Naive B cell (primary cell): ENCODE results near the gene KPNA5. TPM values are rescaled to one million over a fixed set of nuclear protein-coding genes. Genes with fewer than 3 reads are reported as not detected.
"Not testable (repeated sequence)": the region's sequence is repeated elsewhere in the genome, so short reads cannot be mapped to it uniquely, and the experiment has no call there.

Experiments used
- ATAC-seq, 2 donors: fragments of 150-1000 bp; cut with Tn5 transposase; 2 replicates each; pipeline ENCODE4 v1.10.0; 2021; ENCODE audit warnings: low read depth in 2 of 2, mild to moderate bottlenecking in 2 of 2, moderate library complexity in 2 of 2
- DNase-seq: peaks from one replicate; pipeline ENCODE4 v3.0.0; 2022
- H3K27ac Mint-ChIP-seq, 6 donors: one replicate each; pipeline ENCODE4 v1.8.0; 2020 to 2022; ENCODE audit warnings: mild to moderate bottlenecking in 6 of 6, mixed read lengths in 6 of 6, moderate library complexity in 5 of 6, inconsistent platforms in 2 of 6
- H3K27me3 Mint-ChIP-seq, 3 donors: one replicate each; pipeline ENCODE4 v1.8.0; 2021 to 2022; ENCODE audit warnings: mixed read lengths in 3 of 3, mild to moderate bottlenecking in 1 of 3
- H3K36me3 Mint-ChIP-seq, 2 donors: one replicate each; pipeline ENCODE4 v1.8.0; 2020 to 2022; ENCODE audit warnings: mixed read lengths in 2 of 2, inconsistent platforms in 1 of 2, mild to moderate bottlenecking in 1 of 2
- H3K4me1 Mint-ChIP-seq, 3 donors: one replicate each; pipeline ENCODE4 v1.8.0; 2020 to 2022; ENCODE audit warnings: mixed read lengths in 3 of 3, inconsistent platforms in 1 of 3, mild to moderate bottlenecking in 1 of 3, moderate library complexity in 1 of 3
- H3K4me3 Mint-ChIP-seq, 8 donors: one replicate each; pipeline ENCODE4 v1.8.0; 2020 to 2022; ENCODE audit warnings: mild to moderate bottlenecking in 8 of 8, mixed read lengths in 8 of 8, moderate library complexity in 8 of 8, inconsistent platforms in 2 of 8
- H3K9me3 Mint-ChIP-seq, 7 donors: one replicate each; pipeline ENCODE4 v1.8.0; 2020 to 2022; ENCODE audit warnings: mixed read lengths in 7 of 7, mild to moderate bottlenecking in 5 of 7, inconsistent platforms in 2 of 7, moderate library complexity in 1 of 7
- polyA plus RNA-seq, 6 donors: library from polyadenylated mRNA; unstranded; fragments of 300-500 nt; fragmentation: Illumina TruSeq; gene quantifications; one replicate each; pipeline ENCODE4 v1.2.3, GENCODE V29; 2021; ENCODE audit warnings: low read depth in 6 of 6

KPNA5 gene
- polyA plus RNA-seq, 6 donors from 2014 or later = 15.7 to 20.6 (median 17.4) TPM

DNA sequence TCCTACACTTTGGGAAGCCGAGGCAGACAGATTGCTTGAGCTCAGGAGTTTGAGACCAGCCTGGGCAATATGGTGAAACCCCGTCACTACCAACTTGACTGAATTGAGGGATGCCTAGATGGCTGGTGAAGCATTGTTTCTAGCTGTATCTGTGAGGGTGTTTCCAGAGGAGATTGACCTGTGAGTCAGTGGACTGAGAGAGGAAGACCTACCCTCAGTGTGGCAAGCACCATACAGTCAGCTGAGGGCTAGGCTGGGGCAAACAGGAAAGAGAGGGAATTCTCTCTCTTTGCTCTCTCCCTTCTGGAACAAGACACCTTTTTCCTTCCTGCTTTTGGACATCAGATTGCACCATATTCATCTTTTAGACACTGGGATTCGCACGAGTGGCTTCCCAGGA, 8.7 kb upstream of the KPNA5 start:
- H3K4me3 Mint-ChIP-seq = peak overlapping the region in 2 of 8 donors; percentile 0 to 48
- H3K27me3 Mint-ChIP-seq = peaks cover 5 to 19% (median 18%) of the 10 kb centered on the region in 3 donors
- H3K36me3 Mint-ChIP-seq = no peaks in the 10 kb centered on the region
- no peaks in the 10 kb centered on the region for H3K9me3 Mint-ChIP-seq
- H3K27ac Mint-ChIP-seq = peak overlapping the region in 1 of 6 donors; percentile 11
- DNase-seq = no peak
- H3K4me1 Mint-ChIP-seq = peaks cover 6 to 17% (median 12%) of the 10 kb centered on the region in 3 donors
- ATAC-seq = no peak

DNA sequence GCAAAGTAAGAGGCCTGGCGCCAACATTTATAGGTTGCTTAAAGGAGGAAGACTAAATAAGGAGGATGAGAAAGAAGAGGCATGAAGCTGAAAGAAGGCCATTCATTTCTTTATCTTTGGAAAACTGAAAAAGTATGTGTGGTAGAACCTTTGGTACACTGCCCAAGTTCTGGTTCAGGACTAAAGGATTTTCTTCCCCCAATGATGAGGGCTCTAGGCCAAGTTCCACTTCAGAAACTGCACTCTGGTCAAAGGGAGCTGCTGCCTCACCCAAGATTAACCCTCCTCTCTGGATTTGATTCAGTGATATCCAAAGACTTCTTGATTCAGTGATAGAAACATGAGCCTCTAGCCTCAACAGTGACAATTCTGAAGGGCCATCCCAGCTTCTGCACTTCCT, 5.0 kb upstream of the KPNA5 start:
- Mint-ChIP-seq H3K36me3 (no peaks in the 10 kb centered on the region), H3K4me1 (peaks cover 6 to 16% (median 12%) of the 10 kb centered on the region in 3 donors), H3K27me3 (peaks cover 0 to 14% (median 10%) of the 10 kb centered on the region in 3 donors), H3K4me3 (peak overlapping the region in 1 of 8 donors; percentile 40), H3K27ac (no peak overlapping the region), H3K9me3 (no peaks in the 10 kb centered on the region)
- no peak for DNase-seq
- ATAC-seq = no peak

DNA sequence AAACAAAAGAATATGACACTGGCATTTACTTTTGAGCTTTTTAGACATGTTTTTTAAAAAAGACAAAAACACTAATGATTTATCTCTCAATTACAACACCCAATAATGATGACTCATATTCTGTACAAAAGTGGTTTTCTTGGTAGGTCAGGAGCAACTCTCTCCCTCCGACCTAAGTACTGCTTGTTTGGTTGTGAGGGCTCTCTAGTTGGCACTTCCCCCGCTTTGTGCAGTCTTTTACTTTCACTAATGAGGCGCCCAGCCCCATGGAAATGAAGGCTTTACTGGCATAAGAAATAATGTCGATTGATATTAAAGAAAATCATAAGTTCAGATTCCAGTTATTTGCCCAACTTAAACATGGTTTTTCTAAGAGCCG, 1.3 kb downstream of the KPNA5 start:
- peaks cover 12 to 14% of the 10 kb centered on the region in 2 donors for H3K36me3 Mint-ChIP-seq
- peaks cover 0 to 2% (median 0%) of the 10 kb centered on the region in 7 donors for H3K9me3 Mint-ChIP-seq
- peak overlapping the region in 5 of 6 donors; percentile 87 to 99 (median 94) for H3K27ac Mint-ChIP-seq
- ATAC-seq = peak; percentile 15 to 17
- no peaks in the 10 kb centered on the region for H3K27me3 Mint-ChIP-seq
- peak overlapping the region; percentile 84 to 100 (median 97) for H3K4me3 Mint-ChIP-seq
- peaks cover 44 to 60% (median 48%) of the 10 kb centered on the region in 3 donors for H3K4me1 Mint-ChIP-seq
- peak; percentile 24 for DNase-seq

DNA sequence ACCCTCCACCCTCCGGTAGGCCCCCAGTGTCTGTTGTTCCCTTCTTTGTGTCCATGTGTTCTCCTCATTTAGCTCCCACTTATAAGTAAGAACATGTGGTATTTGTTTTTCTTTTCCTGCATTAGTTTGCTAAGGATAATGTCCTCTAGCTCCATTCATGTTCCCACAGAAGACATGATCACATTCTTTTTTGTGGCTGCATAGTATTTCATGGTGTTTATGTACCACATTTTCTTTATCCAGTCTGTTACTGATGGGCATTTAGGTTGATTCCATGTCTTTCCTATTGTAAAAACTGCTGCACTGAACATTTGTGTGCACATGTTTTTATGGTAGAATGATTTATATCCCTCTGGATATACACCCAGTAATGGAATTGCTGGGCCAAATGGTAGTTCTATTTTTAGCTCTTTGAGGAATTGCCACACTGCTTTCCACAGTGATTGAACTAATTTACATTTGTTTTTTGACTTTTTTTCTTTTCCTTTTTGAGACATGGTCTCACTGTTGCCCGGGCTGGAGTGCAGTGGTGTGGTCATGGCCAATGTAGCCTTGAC, 4.5 kb downstream of the KPNA5 start:
- no peak for DNase-seq
- Mint-ChIP-seq H3K27me3 (no peaks in the 10 kb centered on the region), H3K27ac (peak overlapping the region in 1 of 6 donors; percentile 55), H3K9me3 (peaks cover 0 to 2% (median 0%) of the 10 kb centered on the region in 7 donors), H3K4me1 (peaks cover 51 to 68% (median 53%) of the 10 kb centered on the region in 3 donors), H3K4me3 (no peak overlapping the region), H3K36me3 (peaks cover 12 to 19% of the 10 kb centered on the region in 2 donors)
- ATAC-seq = no peak

DNA sequence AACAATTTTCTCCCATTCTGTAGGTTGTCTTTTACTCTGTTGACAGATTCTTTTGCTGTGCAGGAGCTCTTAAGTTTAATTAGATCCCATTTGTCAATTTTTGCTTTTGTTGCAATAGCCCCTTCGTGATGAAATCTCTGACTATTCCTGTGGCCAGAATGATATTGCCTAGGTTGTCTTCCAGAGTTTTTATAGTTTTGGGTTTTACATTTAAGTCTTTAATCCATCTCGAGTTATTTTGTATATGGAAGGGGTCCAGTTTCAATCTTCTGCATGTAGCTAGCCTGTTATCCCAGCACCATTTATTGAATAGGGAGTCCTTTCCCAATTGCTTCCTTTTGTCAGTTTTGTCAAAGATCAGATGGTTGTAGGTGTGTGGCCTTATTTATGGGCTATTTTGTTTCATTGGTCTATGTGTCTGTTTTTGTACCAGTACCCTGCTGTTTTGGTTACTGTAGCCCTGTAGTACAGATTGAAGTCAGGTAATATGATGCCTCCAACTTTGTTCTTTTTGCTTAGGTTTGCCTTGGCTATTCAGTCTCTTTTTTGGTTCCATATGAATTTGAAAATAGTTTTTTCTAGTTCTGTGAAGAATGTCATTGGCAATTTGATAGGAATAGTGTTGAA, 5.6 kb downstream of the KPNA5 start:
- not testable (repeated sequence) for ATAC-seq, DNase-seq, H3K9me3 Mint-ChIP-seq, H3K27me3 Mint-ChIP-seq
- Mint-ChIP-seq H3K36me3 (peaks cover 12 to 19% of the 10 kb centered on the region in 2 donors), H3K4me3 (peak overlapping the region in 1 of 8 donors; percentile 15), H3K27ac (peak overlapping the region in 2 of 6 donors; percentile 55 to 75), H3K4me1 (peaks cover 54 to 65% (median 55%) of the 10 kb centered on the region in 3 donors)

- ATAC-seq (no peak), DNase-seq (no peak)
- Mint-ChIP-seq H3K9me3 (no peaks in the 10 kb centered on the region), H3K27ac (no peak overlapping the region), H3K4me1 (peaks cover 32 to 41% (median 39%) of the 10 kb centered on the region in 3 donors), H3K36me3 (peaks cover 0 to 6% of the 10 kb centered on the region in 2 donors), H3K4me3 (no peak overlapping the region), H3K27me3 (no peaks in the 10 kb centered on the region)
These were observed 10.1 kb downstream of the KPNA5 start for GRCh38 chr6:116691154-116691553.

DNA sequence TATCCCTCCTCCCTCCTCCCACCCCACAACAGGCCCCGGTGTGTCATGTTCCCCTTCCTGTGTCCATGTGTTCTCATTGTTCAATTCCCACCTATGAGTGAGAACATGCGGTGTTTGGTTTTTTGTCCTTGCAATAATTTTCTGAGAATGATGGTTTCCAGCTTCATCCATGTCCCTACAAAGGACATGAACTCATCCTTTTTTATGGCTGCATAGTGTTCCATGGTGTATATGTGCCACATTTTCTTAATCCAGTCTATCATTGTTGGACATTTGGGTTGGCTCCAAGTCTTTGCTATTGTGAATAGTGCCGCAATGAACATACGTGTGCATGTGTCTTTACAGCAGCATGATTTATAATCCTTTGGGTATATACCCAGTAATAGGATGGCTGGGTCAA, 11.9 kb downstream of the KPNA5 start:
- DNase-seq = not testable (repeated sequence)

DNA sequence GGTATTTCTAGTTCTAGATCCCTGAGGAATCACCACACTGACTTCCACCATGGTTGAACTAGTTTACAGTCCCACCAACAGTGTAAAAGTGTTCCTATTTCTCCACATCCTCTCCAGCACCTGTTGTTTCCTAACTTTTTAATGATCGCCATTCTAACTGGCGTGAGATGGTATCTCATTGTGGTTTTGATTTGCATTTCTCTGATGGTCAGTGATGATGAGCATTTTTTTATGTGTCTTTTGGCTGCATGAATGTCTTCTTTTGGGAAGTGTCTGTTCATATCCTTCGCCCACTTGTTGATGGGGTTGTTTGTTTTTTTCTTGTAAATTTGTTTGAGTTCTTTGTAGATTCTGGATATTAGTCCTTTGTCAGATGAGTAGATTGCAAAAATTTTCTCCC, 12.3 kb downstream of the KPNA5 start:
- not testable (repeated sequence) for H3K9me3 Mint-ChIP-seq, ATAC-seq, H3K4me3 Mint-ChIP-seq, DNase-seq, H3K27me3 Mint-ChIP-seq, H3K36me3 Mint-ChIP-seq
- Mint-ChIP-seq H3K27ac (peak overlapping the region in 1 of 6 donors; percentile 90), H3K4me1 (peaks cover 24 to 38% (median 31%) of the 10 kb centered on the region in 3 donors)

More for the DNA sequence above, 11.9 kb downstream of the KPNA5 start:
- peak overlapping the region in 1 of 6 donors; percentile 32 for H3K27ac Mint-ChIP-seq
- H3K9me3 Mint-ChIP-seq, ATAC-seq, H3K36me3 Mint-ChIP-seq, H3K4me3 Mint-ChIP-seq, H3K27me3 Mint-ChIP-seq: not testable (repeated sequence)
- H3K4me1 Mint-ChIP-seq = peaks cover 27 to 38% (median 35%) of the 10 kb centered on the region in 3 donors

DNA sequence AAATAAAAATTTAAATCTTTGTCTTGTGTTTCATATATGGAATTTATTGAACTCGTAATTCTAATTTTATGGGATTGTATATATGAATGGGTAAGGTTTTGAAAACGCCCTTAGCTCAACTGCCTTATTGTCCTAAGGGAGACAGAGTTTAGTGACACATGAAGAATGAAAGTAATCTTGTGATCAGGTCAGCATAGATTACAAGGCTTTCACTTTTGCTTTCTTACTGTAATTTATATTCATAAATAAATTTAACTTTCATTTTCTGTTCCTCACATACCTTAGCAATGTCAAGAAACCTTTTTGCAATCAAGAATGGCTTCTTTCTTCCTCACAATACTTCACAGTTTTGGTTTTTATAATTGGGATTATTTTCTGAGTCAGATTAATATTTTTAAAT, 14.4 kb downstream of the KPNA5 start:
- no peaks in the 10 kb centered on the region for H3K27me3 Mint-ChIP-seq
- H3K4me3 Mint-ChIP-seq = no peak overlapping the region
- H3K9me3 Mint-ChIP-seq = no peaks in the 10 kb centered on the region
- peaks cover 24 to 35% (median 25%) of the 10 kb centered on the region in 3 donors for H3K4me1 Mint-ChIP-seq
- ATAC-seq = peak; percentile 98
- H3K27ac Mint-ChIP-seq = peak overlapping the region in 4 of 6 donors; percentile 22 to 73 (median 46)
- H3K36me3 Mint-ChIP-seq = peaks cover 0 to 8% of the 10 kb centered on the region in 2 donors
- DNase-seq = peak; percentile 41

- H3K4me3 Mint-ChIP-seq = no peak overlapping the region
- H3K36me3 Mint-ChIP-seq = peaks cover 7 to 8% of the 10 kb centered on the region in 2 donors
- H3K27ac Mint-ChIP-seq = no peak overlapping the region
- no peaks in the 10 kb centered on the region for H3K9me3 Mint-ChIP-seq
- H3K4me1 Mint-ChIP-seq = peaks cover 19 to 30% (median 21%) of the 10 kb centered on the region in 3 donors
- ATAC-seq (peak in 1 of 2 donors; percentile 41), DNase-seq (no peak)
- H3K27me3 Mint-ChIP-seq = no peaks in the 10 kb centered on the region
These were observed 16.5 kb downstream of the KPNA5 start for GRCh38 chr6:116697480-116697879.

DNA sequence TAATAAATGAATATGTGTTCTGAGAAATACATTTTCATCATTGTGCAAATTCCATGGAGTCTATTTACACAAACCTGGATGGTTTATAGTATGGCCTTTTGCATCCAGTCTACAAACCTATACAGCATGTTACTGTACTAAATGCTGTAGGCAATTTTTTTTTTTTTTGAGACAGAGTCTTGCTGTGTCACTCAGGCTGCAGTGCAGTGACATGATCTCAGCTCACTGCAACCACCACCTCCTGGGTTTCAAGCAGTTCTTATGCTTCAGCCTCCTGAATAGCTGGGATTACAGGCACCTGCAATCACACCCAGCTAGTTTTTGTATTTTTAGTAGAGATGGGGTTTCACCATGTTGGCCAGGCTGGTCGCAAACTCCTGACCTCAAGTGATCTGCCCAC, 22.9 kb downstream of the KPNA5 start:
- not testable (repeated sequence) for H3K4me1 Mint-ChIP-seq, H3K27ac Mint-ChIP-seq, H3K9me3 Mint-ChIP-seq, DNase-seq, ATAC-seq, H3K4me3 Mint-ChIP-seq, H3K27me3 Mint-ChIP-seq
- H3K36me3 Mint-ChIP-seq = peaks cover 8 to 16% of the 10 kb centered on the region in 2 donors

GRCh38 chr6:116705917-116706316, 24.9 kb downstream of the KPNA5 start:
- H3K27ac Mint-ChIP-seq = no peak overlapping the region
- H3K4me3 Mint-ChIP-seq = no peak overlapping the region
- H3K9me3 Mint-ChIP-seq = no peaks in the 10 kb centered on the region
- H3K4me1 Mint-ChIP-seq = peaks cover 0 to 5% (median 0%) of the 10 kb centered on the region in 3 donors
- H3K27me3 Mint-ChIP-seq = no peaks in the 10 kb centered on the region
- no peak for ATAC-seq
- peaks cover 0 to 22% of the 10 kb centered on the region in 2 donors for H3K36me3 Mint-ChIP-seq
- no peak for DNase-seq

DNA sequence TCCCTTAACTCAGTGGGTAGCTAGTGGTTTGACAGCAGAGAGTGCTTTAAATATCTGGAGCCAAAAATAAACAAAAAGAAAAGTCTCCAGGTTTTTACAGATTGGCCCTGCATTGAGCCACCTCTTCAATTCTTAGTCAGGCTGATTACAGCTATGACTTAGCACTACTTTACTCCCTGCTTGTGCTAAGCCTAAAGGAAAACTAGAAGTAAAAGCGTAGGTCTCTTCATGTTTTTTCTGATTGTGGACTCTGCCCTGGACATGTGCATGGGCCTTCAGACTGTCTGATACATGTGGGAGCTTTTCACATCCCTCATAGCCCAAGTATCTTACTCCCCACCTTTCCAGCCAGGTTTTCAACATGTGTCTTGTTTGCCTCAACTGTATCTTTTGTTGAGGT, 33.3 kb downstream of the KPNA5 start:
- Mint-ChIP-seq H3K36me3 (peaks cover 16 to 56% of the 10 kb centered on the region in 2 donors), H3K4me1 (peaks cover 3 to 13% (median 9%) of the 10 kb centered on the region in 3 donors), H3K9me3 (no peaks in the 10 kb centered on the region), H3K27ac (peak overlapping the region in 1 of 6 donors; percentile 88), H3K4me3 (no peak overlapping the region), H3K27me3 (no peaks in the 10 kb centered on the region)
- DNase-seq = no peak
- ATAC-seq = no peak

GRCh38 chr6:116714761-116715160, 33.8 kb downstream of the KPNA5 start:
- no peak for DNase-seq
- Mint-ChIP-seq H3K4me1 (peaks cover 2 to 13% (median 9%) of the 10 kb centered on the region in 3 donors), H3K36me3 (peaks cover 16 to 60% of the 10 kb centered on the region in 2 donors), H3K4me3 (no peak overlapping the region), H3K27ac (no peak overlapping the region), H3K9me3 (no peaks in the 10 kb centered on the region), H3K27me3 (no peaks in the 10 kb centered on the region)
- ATAC-seq = no peak
